Measurements from ENCODE around the gene DNAJB8. TPM values are rescaled to one million over a fixed set of nuclear protein-coding genes. Genes with fewer than 3 reads are reported as not detected.

Gene DNAJB8
- total RNA-seq, 1 experiment from 2014 or later, result not detected

- Histone ChIP-seq H3K23me2 (ENCODE audit: insufficient read length, low read depth, low read length, poor library complexity, severe bottlenecking) (peaks cover 4% of the 10 kb centered on the region), H3K23ac (ENCODE audit: insufficient read length, low read depth, low read length) (no peak overlapping the region), H3K79me2 (ENCODE audit: insufficient read depth, low read length) (no peaks in the 10 kb centered on the region), H3K27me3 (ENCODE audit: insufficient read depth, low read length) (peaks cover 81% of the 10 kb centered on the region), H2AK5ac (ENCODE audit: insufficient read length, low read length) (no peak overlapping the region), H4K5ac (ENCODE audit: insufficient read length, low read depth, low read length) (no peak overlapping the region), H3K27ac (ENCODE audit: insufficient read length, low read depth, low read length) (no peak overlapping the region), H2BK12ac (ENCODE audit: insufficient read length, low read depth, low read length) (no peak overlapping the region), H2BK120ac (ENCODE audit: low read depth, low read length, poor library complexity, severe bottlenecking) (no peak overlapping the region), H3K4me2 (ENCODE audit: insufficient read depth, insufficient read length, low read length) (no peak overlapping the region), H3K9ac (ENCODE audit: extremely low read depth, insufficient read length, low read length) (no peak overlapping the region), H2BK5ac (ENCODE audit: insufficient read length, low read length) (no peak overlapping the region), H3K56ac (ENCODE audit: insufficient read length, low read depth, low read length) (no peak overlapping the region), H3K79me1 (ENCODE audit: insufficient read depth, low read depth, low read length, poor library complexity, severe bottlenecking) (no peaks in the 10 kb centered on the region), H3K9me3 (ENCODE audit: control insufficient read depth, low read depth, low read length) (no peaks in the 10 kb centered on the region), H3T11ph (ENCODE audit: low read length) (no peak overlapping the region), H2BK20ac (ENCODE audit: low read depth, low read length, poor library complexity, severe bottlenecking) (no peak overlapping the region), H4K8ac (replicated peaks; ENCODE audit: insufficient read length, low read depth, low read length) (no peak overlapping the region), H4K91ac (ENCODE audit: insufficient read length, low read depth, low read length) (no peak overlapping the region), H2BK15ac (ENCODE audit: low read depth, low read length) (no peak overlapping the region), H3K4me1 (ENCODE audit: insufficient read depth, low read length) (peaks cover 2% of the 10 kb centered on the region; the same call in 1 of the 2 replicates), H4K20me1 (ENCODE audit: control insufficient read depth, insufficient read depth, insufficient read length) (peaks cover 7% of the 10 kb centered on the region), H3K14ac (ENCODE audit: insufficient read depth, low read length) (no peak overlapping the region), H2AFZ (ENCODE audit: low read length) (no peak overlapping the region), H3K4ac (ENCODE audit: low read depth, low read length) (no peak overlapping the region), H3K18ac (ENCODE audit: insufficient read length, low read depth, low read length) (no peak overlapping the region)
- no peak for DNase-seq
- peaks cover 0 to 6% (median 0%) of the 10 kb centered on the region in 3 experiments; a peak in 3 of 7 replicates for H3K36me3 Mint-ChIP-seq (ENCODE audit: insufficient read depth in 1 of 3, low read depth in 3 of 3)
- H3K27ac Mint-ChIP-seq, result no peak overlapping the region; a peak in 1 of 7 replicates
- WGBS (ENCODE audit: extremely low coverage, insufficient read length, low lambda C conversion rate), result no CpG with 5 or more reads among the region's 27 CpGs
- peak overlapping the region in 1 of 2 experiments; percentile 46; a peak in 1 of 5 replicates for H3K4me3 Mint-ChIP-seq
- TF ChIP-seq CTCF (conservative IDR thresholded peaks at IDR 0.05), result no peak
- H3K4me1 Mint-ChIP-seq, result peaks cover 36 to 64% of the 10 kb centered on the region in 2 experiments
- peaks cover 100% of the 10 kb centered on the region for H3K27me3 Mint-ChIP-seq (ENCODE audit: low read depth)
- no peaks in the 10 kb centered on the region; a peak in 1 of 5 replicates for H3K9me3 Mint-ChIP-seq
These were observed 14.2 kb upstream of the DNAJB8 start for GRCh38 chr3:128480717-128481437.

Data from H9 (cell line).